GM10248 (cell line): ENCODE data around the gene EHBP1.

Experiments
- CTCF ChIA-PET: fragments of 300-600 bp; sonication (Branson Sonifier 250); formaldehyde crosslinking; extraction: SDS; loops from one replicate; lab custom pipeline; 2021; ENCODE audit warnings: antibody characterized with exemption; lab: Yijun Ruan, JAX
- POLR2A ChIA-PET: fragments of 350-650 bp; sonication (Branson Sonifier 250); formaldehyde crosslinking; extraction: SDS; loops from one replicate; lab custom pipeline; 2020; ENCODE audit warnings: antibody characterized with exemption; lab: Yijun Ruan, JAX
- DNase-seq: peaks from one replicate; pipeline ENCODE4 v3.0.0; 2012; ENCODE audit errors: extremely low spot score
- CTCF ChIP-seq: IDR thresholded peaks from 2 replicates; pipeline ENCODE4 v1.5.1; 2012; ENCODE audit warnings: mild to moderate bottlenecking, low read depth; ENCODE audit errors: extremely low read depth, missing control alignments, control extremely low read depth

Gene EHBP1

GRCh38 chr2:62883629-62884028 is 178.1 kb downstream of the EHBP1 start:
- DNase-seq = no peak
- CTCF ChIA-PET = interaction anchor here (0.8 kb wide), 1 partner anchor 16 kb away, joined by 3 read pairs; no protein-coding TSS in a partner anchor
- TF ChIP-seq CTCF = no peak
- POLR2A ChIA-PET = no interaction called here

DNA sequence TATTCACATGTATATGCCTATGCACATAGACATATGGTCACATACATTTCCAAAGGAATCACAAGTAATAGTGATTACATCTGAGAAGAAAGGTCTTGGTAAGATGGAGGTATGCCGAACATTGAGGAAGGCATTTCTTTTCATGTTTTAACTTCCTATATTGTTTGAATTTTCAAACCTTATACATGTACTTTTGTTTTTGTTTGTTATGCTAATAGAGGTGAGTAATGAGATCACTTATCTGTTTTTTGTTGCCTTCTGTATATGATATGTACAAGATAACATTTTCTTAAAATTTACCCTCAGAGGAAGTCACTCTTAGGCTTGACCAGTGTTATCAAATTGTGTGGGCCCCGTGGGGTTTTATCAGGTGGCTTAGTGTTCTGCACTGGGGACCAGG is 178.6 kb downstream of the EHBP1 start:
- no peak for DNase-seq

GRCh38 chr2:62884514-62884913 is 179.0 kb downstream of the EHBP1 start:
- DNase-seq = no peak
- CTCF ChIA-PET = no interaction called here

More for the DNA sequence above, 178.6 kb downstream of the EHBP1 start:
- TF ChIP-seq CTCF = no peak
- CTCF ChIA-PET = no interaction called here
- POLR2A ChIA-PET = no interaction called here

DNA sequence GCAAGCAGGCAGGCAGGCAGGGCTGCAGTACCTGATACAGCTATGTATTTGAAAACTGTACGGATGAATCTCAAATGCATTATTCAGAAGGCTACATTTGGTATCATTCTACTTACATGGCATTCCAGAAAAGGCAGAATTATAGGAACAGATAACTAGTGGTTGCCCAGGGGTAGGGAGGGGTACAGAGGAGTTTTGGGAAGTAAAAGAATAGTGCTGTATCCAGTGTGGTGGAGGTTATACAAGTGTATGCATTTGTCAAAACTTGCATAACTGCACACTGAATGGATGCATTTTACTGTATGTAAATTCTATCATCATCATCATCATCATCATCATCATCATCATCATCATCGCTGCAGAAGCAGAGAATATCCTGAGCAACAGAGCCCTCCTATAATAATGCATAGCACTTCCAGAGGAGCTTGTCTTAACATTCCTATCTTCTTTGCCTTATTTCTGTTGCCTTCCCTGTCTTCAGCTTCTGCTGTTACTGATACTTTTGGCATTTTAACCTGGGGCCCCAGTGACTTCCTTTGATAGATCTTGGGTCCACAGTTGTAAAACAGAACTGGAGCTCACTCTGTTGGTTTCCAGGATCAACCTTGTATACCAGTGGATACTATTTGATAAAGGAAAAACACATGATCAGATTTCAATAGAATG is 189.6 kb downstream of the EHBP1 start:
- CTCF ChIA-PET = interaction anchor here (1.2 to 1.9 kb wide), 2 partner anchors 9 to 12 kb away, joined by 3 to 4 read pairs; no protein-coding TSS in a partner anchor
- no peak for TF ChIP-seq CTCF

More at GRCh38 chr2:62884514-62884913, 179.0 kb downstream of the EHBP1 start:
- POLR2A ChIA-PET = no interaction called here
- no peak for TF ChIP-seq CTCF

GRCh38 chr2:62895632-62896009 is 190.1 kb downstream of the EHBP1 start:
- TF ChIP-seq CTCF = no peak
- ChIA-PET POLR2A (no interaction called here), CTCF (interaction anchor here (1.2 to 1.9 kb wide), 2 partner anchors 9 to 11 kb away, joined by 3 to 4 read pairs; no protein-coding TSS in a partner anchor)
- no peak for DNase-seq

More for the DNA sequence above, 189.6 kb downstream of the EHBP1 start:
- POLR2A ChIA-PET = no interaction called here
- no peak for DNase-seq

DNA sequence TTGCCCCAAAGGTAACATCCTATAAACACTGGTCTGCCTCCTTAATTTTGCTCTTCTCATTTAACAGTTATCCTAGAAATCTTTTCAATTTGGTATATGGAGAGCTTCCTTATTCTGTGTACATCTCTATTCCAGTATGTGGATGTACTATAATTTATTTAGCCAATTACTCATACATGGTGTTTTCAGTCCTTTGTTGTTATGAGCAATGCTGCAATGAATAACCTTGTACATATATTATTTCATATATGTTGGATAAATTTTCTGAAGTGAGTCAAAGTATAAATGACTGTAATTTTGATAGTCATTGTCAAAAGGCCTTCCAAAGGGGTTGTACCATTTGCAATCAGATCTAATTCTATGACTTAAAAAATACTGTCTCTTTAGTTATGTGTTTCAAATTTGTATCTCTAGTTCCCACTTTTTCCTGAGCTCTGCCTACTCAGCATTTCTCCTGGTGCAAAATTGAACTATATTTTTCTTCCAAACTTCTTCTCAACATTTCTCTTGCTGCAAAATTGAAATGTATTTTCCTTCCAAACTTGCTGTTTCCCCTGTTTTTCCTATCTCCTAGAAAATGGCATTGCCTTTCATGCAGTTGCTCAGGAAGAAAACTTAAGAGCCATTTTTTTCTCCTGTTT is 191.8 kb downstream of the EHBP1 start:
- no peak for DNase-seq
- POLR2A ChIA-PET = no interaction called here
- CTCF ChIA-PET = interaction anchor here (1.1 kb wide), 1 partner anchor 110 kb away, joined by 3 read pairs; no protein-coding TSS in a partner anchor
- TF ChIP-seq CTCF = no peak
